H9 (cell line): ENCODE results near the gene TPD52L2. TPM values are rescaled to one million over a fixed set of nuclear protein-coding genes. Genes with fewer than 3 reads are reported as not detected.
A peak's percentile ranks its signal among the peaks of the same experiment; 100 is the strongest.
"Not testable (repeated sequence)": the region's sequence is repeated elsewhere in the genome, so short reads cannot be mapped to it uniquely, and the experiment has no call there.

Source experiments
- DNase-seq: peaks from one replicate; pipeline ENCODE4 v3.0.0-alpha.2; 2017
- H2AFZ ChIP-seq: one replicate; pipeline ENCODE4 v1.6.1; 2013; ENCODE audit warnings: mild to moderate bottlenecking, low read length, control low read depth, moderate library complexity
- H2AK5ac ChIP-seq: 2 replicates; pipeline ENCODE4 v1.6.1; 2013; ENCODE audit warnings: low read length, control low read depth, mixed read lengths; ENCODE audit not compliant: insufficient read length
- H2BK120ac ChIP-seq: one replicate; pipeline ENCODE4 v1.6.1; 2013; ENCODE audit warnings: low read depth, mild to moderate bottlenecking, low read length, control low read depth, inconsistent platforms; ENCODE audit not compliant: poor library complexity, severe bottlenecking
- H2BK12ac ChIP-seq: 2 replicates; pipeline ENCODE4 v1.6.1; 2013; ENCODE audit warnings: low read length, control low read depth, mixed read lengths, low read depth; ENCODE audit not compliant: insufficient read length
- H2BK15ac ChIP-seq: 2 replicates; pipeline ENCODE4 v1.6.1; 2013; ENCODE audit warnings: low read depth, low read length, control low read depth
- H2BK20ac ChIP-seq: one replicate; pipeline ENCODE4 v1.6.1; 2013; ENCODE audit warnings: low read depth, mild to moderate bottlenecking, low read length, control low read depth, inconsistent platforms; ENCODE audit not compliant: poor library complexity, severe bottlenecking
- H2BK5ac ChIP-seq: 2 replicates; pipeline ENCODE4 v1.6.1; 2013; ENCODE audit warnings: low read length, control low read depth, mixed read lengths; ENCODE audit not compliant: insufficient read length
- H3K14ac ChIP-seq: 2 replicates; pipeline ENCODE4 v1.6.1; 2013; ENCODE audit warnings: low read length, control low read depth; ENCODE audit not compliant: insufficient read depth
- H3K18ac ChIP-seq: 2 replicates; pipeline ENCODE4 v1.6.1; 2013; ENCODE audit warnings: low read depth, mild to moderate bottlenecking, mixed read lengths, low read length, control low read depth; ENCODE audit not compliant: insufficient read length
- H3K23ac ChIP-seq: 2 replicates; pipeline ENCODE4 v1.6.1; 2013; ENCODE audit warnings: low read length, control low read depth, mixed read lengths, low read depth; ENCODE audit not compliant: insufficient read length
- H3K23me2 ChIP-seq: 2 replicates; pipeline ENCODE4 v1.6.1; 2013; ENCODE audit warnings: low read depth, mild to moderate bottlenecking, mixed read lengths, low read length, control low read depth; ENCODE audit not compliant: insufficient read length, poor library complexity, severe bottlenecking
- H3K27ac ChIP-seq: 2 replicates; pipeline ENCODE4 v1.5.1; 2013; ENCODE audit warnings: low read length, control low read depth, mixed read lengths, low read depth; ENCODE audit not compliant: insufficient read length
- H3K27me3 ChIP-seq: 2 replicates; pipeline ENCODE4 v1.6.1; 2013; ENCODE audit warnings: low read length, control low read depth, inconsistent platforms; ENCODE audit not compliant: insufficient read depth
- H3K4ac ChIP-seq: 2 replicates; pipeline ENCODE4 v1.6.1; 2013; ENCODE audit warnings: low read depth, mild to moderate bottlenecking, control low read depth, inconsistent platforms, low read length, moderate library complexity
- H3K4me1 ChIP-seq: 2 replicates; pipeline ENCODE4 v1.6.1; 2013; ENCODE audit warnings: low read length, control low read depth, inconsistent platforms; ENCODE audit not compliant: insufficient read depth
- H3K4me2 ChIP-seq: 2 replicates; pipeline ENCODE4 v1.6.1; 2013; ENCODE audit warnings: low read length, control low read depth, mixed read lengths; ENCODE audit not compliant: insufficient read length, insufficient read depth
- H3K56ac ChIP-seq: 2 replicates; pipeline ENCODE4 v1.6.1; 2013; ENCODE audit warnings: low read depth, mild to moderate bottlenecking, mixed read lengths, low read length, control low read depth; ENCODE audit not compliant: insufficient read length
- H3K79me1 ChIP-seq: 2 replicates; pipeline ENCODE4 v1.6.1; 2013; ENCODE audit warnings: low read depth, mild to moderate bottlenecking, moderate library complexity, low read length, control low read depth, inconsistent platforms; ENCODE audit not compliant: insufficient read depth, poor library complexity, severe bottlenecking
- H3K79me2 ChIP-seq: 2 replicates; pipeline ENCODE4 v1.6.1; 2013; ENCODE audit warnings: low read length, control low read depth, inconsistent platforms; ENCODE audit not compliant: insufficient read depth
- H3K9ac ChIP-seq: 2 replicates; pipeline ENCODE4 v1.6.1; 2013; ENCODE audit warnings: low read length, control low read depth, mixed read lengths; ENCODE audit not compliant: insufficient read length; ENCODE audit errors: extremely low read depth
- H3K9me3 ChIP-seq: one replicate; pipeline ENCODE4 v1.6.1; 2013; ENCODE audit warnings: low read depth, low read length, inconsistent platforms; ENCODE audit not compliant: control insufficient read depth
- H3T11ph ChIP-seq: one replicate; pipeline ENCODE4 v1.6.1; 2013; ENCODE audit warnings: mild to moderate bottlenecking, low read length, control low read depth, inconsistent platforms
- H4K20me1 ChIP-seq: one replicate; pipeline ENCODE4 v1.6.1; 2013; ENCODE audit not compliant: control insufficient read depth, insufficient read length, insufficient read depth
- H4K5ac ChIP-seq: 2 replicates; pipeline ENCODE4 v1.6.1; 2013; ENCODE audit warnings: low read depth, mild to moderate bottlenecking, mixed read lengths, low read length, control low read depth; ENCODE audit not compliant: insufficient read length
- H4K8ac ChIP-seq: replicated peaks from 2 replicates; pipeline ENCODE4 v1.6.1; 2013; ENCODE audit warnings: low read length, control low read depth, mixed read lengths, low read depth; ENCODE audit not compliant: insufficient read length
- H4K91ac ChIP-seq: 2 replicates; pipeline ENCODE4 v1.6.1; 2013; ENCODE audit warnings: low read depth, mild to moderate bottlenecking, moderate library complexity, mixed read lengths, low read length, control low read depth; ENCODE audit not compliant: insufficient read length
- H3K27ac Mint-ChIP-seq, 3 experiments: 2 replicates in 2 of 3; 3 replicates in 1 of 3; pipeline ENCODE4 v1.8.0; 2020 to 2021; ENCODE audit warnings: mixed read lengths in 3 of 3, mild to moderate bottlenecking in 1 of 3, moderate library complexity in 1 of 3
- H3K27me3 Mint-ChIP-seq: 2 replicates; pipeline ENCODE4 v1.8.0; 2021; ENCODE audit warnings: low read depth, mild to moderate bottlenecking, moderate library complexity, mixed read lengths
- H3K36me3 Mint-ChIP-seq, 3 experiments: 2 replicates in 2 of 3; 3 replicates in 1 of 3; pipeline ENCODE4 v1.8.0; 2020 to 2021; ENCODE audit warnings: low read depth in 3 of 3, mixed read lengths in 3 of 3; ENCODE audit not compliant: insufficient read depth in 1 of 3
- H3K4me1 Mint-ChIP-seq, 2 experiments: 2 replicates each; pipeline ENCODE4 v1.8.0; 2020; ENCODE audit warnings: mixed read lengths in 2 of 2
- H3K4me3 Mint-ChIP-seq, 2 experiments: 2 replicates in 1 of 2; 3 replicates in 1 of 2; pipeline ENCODE4 v1.8.0; 2020 to 2021; ENCODE audit warnings: mild to moderate bottlenecking in 2 of 2, mixed read lengths in 2 of 2, moderate library complexity in 1 of 2
- H3K9me3 Mint-ChIP-seq, 2 experiments: 2 replicates in 1 of 2; 3 replicates in 1 of 2; pipeline ENCODE4 v1.8.0; 2020; ENCODE audit warnings: mild to moderate bottlenecking in 2 of 2, mixed read lengths in 2 of 2, moderate library complexity in 1 of 2
- CTCF ChIP-seq: fragments of 200-600 bp; sonication (generic); conservative IDR thresholded peaks from 3 replicates; pipeline ENCODE4 v1.8.0; 2021; ENCODE audit warnings: antibody characterized with exemption, mild to moderate bottlenecking
- WGBS: extraction: QIAGEN DNeasy Blood & Tissue Kit; methylation state at CpG from one replicate; pipeline ENCODE4 v1.1.7; 2013; ENCODE audit warnings: missing lambda C conversion rate, low lambda C conversion rate, mixed read lengths; ENCODE audit not compliant: insufficient read length; ENCODE audit errors: extremely low coverage; 5-methylcytosine and 5-hydroxymethylcytosine counted together
- total RNA-seq: library from RNA; stranded (reverse); gene quantifications from 2 replicates; pipeline ENCODE4 v1.2.1, GENCODE V29; 2021

The TPD52L2 gene
- total RNA-seq, 1 experiment from 2014 or later = 94.1 TPM

- H2BK5ac ChIP-seq = no peak overlapping the region
- H2BK120ac ChIP-seq = no peak overlapping the region
- H2BK15ac ChIP-seq = no peak overlapping the region
- no peaks in the 10 kb centered on the region for H3K23me2 ChIP-seq
- H3K9ac ChIP-seq = no peak overlapping the region
- peak overlapping the region in 1 of 3 experiments; percentile 68; a peak in 1 of 7 replicates for H3K27ac Mint-ChIP-seq
- TF ChIP-seq CTCF = no peak
- H3K9me3 Mint-ChIP-seq = no peaks in the 10 kb centered on the region
- no peaks in the 10 kb centered on the region for H3K9me3 ChIP-seq
- no peaks in the 10 kb centered on the region for H3K79me2 ChIP-seq
- H3K4me2 ChIP-seq = no peak overlapping the region
- H2AK5ac ChIP-seq = no peak overlapping the region
- DNase-seq = no peak
- no peak overlapping the region for H3T11ph ChIP-seq
- WGBS = no CpG with 5 or more reads among the region's 14 CpGs
- no peak overlapping the region for H3K56ac ChIP-seq
- no peak overlapping the region for H3K23ac ChIP-seq
- no peak overlapping the region for H3K27ac ChIP-seq
- H3K4ac ChIP-seq = no peak overlapping the region
- H2BK20ac ChIP-seq = no peak overlapping the region
- no peak overlapping the region for H3K4me3 Mint-ChIP-seq
- peaks cover 33 to 86% (median 82%) of the 10 kb centered on the region in 3 experiments; a peak in 6 of 7 replicates for H3K36me3 Mint-ChIP-seq
- H3K79me1 ChIP-seq = peaks cover 4% of the 10 kb centered on the region
- H3K4me1 ChIP-seq = no peaks in the 10 kb centered on the region
- no peaks in the 10 kb centered on the region for H3K27me3 ChIP-seq
- no peak overlapping the region for H2AFZ ChIP-seq
- H4K8ac ChIP-seq = no peak overlapping the region
- H3K14ac ChIP-seq = no peak overlapping the region
- no peak overlapping the region for H4K5ac ChIP-seq
- no peak overlapping the region for H4K91ac ChIP-seq
- H3K18ac ChIP-seq = no peak overlapping the region
- H4K20me1 ChIP-seq = no peaks in the 10 kb centered on the region
- no peak overlapping the region for H2BK12ac ChIP-seq
- H3K4me1 Mint-ChIP-seq = no peaks in the 10 kb centered on the region
- H3K27me3 Mint-ChIP-seq = no peaks in the 10 kb centered on the region
These were observed 8.5 kb downstream of the TPD52L2 start for GRCh38 chr20:63873477-63873971.

DNA sequence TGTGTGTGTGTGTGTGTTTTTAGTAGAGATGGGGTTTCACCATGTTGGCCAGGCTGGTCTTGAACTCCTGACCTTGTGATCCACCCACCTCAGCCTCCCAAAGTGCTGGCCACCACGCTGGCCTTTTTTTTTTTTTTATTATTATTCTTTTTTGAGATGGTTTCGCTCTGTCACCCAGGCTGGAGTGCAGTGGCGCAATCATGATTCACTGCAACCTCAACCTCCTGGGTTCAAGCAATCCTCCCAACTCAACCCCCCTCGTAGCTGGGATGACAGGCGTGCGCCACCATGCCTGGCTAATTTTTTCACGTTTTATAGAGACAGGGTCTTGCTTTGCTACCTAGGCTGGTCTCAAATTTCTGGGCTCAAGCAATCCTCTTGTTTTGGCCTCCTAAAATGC is 9.2 kb downstream of the TPD52L2 start:
- not testable (repeated sequence) for H3K27ac ChIP-seq, H4K91ac ChIP-seq, H2BK5ac ChIP-seq, H3K4me2 ChIP-seq, H2BK20ac ChIP-seq, H3K56ac ChIP-seq, H3K4me1 ChIP-seq, H4K5ac ChIP-seq, H2AK5ac ChIP-seq, H3K9ac ChIP-seq, H3K18ac ChIP-seq, H3K23ac ChIP-seq, H4K8ac ChIP-seq, H3K23me2 ChIP-seq, H3K4me1 Mint-ChIP-seq, H2BK12ac ChIP-seq, H2BK15ac ChIP-seq, H3K14ac ChIP-seq, H3K27me3 ChIP-seq, H3K9me3 ChIP-seq, H3K4ac ChIP-seq, H2BK120ac ChIP-seq, H4K20me1 ChIP-seq, H3K4me3 Mint-ChIP-seq, DNase-seq, H3K79me2 ChIP-seq, H3T11ph ChIP-seq, H3K27me3 Mint-ChIP-seq, H3K9me3 Mint-ChIP-seq, H2AFZ ChIP-seq, H3K79me1 ChIP-seq
- no CpG with 5 or more reads among the region's 7 CpGs for WGBS
- Mint-ChIP-seq H3K27ac (peak overlapping the region in 1 of 3 experiments; percentile 48; a peak in 1 of 7 replicates), H3K36me3 (peaks cover 30 to 80% (median 78%) of the 10 kb centered on the region in 3 experiments; a peak in 6 of 7 replicates)
